NCI-H1436 (cell line): ENCODE measurements around the gene ATF7IP.

Source experiments
- DNase-seq: peaks from one replicate; lab custom pipeline; 2025; lab: John Stamatoyannopoulos, UW

Gene ATF7IP

GRCh38 chr12:14505626-14506596, 140.4 kb downstream of the ATF7IP start:
- DNase-seq, result no peak

- DNase-seq, result no peak
Observed at GRCh38 chr12:14510574-14510973, 145.1 kb downstream of the ATF7IP start.

GRCh38 chr12:14514154-14514842, 148.8 kb downstream of the ATF7IP start:
- DNase-seq, result no peak

- DNase-seq, result no peak
Observed at GRCh38 chr12:14514946-14515345, 149.5 kb downstream of the ATF7IP start.

DNA sequence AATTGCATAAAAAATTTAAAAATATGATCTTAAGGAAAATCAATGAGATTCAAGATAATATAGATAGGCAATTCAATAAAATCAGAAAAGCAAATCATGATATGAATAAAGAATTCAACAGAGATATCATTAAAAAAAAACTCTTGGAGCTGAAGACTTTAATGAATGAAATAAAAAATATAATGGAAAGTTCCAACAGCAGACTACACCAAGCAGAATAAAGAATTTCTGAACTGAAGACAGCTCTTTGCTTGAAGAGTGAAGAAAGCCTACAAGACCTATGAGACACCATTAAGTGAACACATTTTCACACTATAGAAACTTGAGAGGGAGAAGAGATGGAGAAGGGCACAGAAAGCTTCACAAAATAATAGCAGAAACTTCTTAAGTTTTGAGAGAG, 156.3 kb downstream of the ATF7IP start:
- DNase-seq, result no peak

DNA sequence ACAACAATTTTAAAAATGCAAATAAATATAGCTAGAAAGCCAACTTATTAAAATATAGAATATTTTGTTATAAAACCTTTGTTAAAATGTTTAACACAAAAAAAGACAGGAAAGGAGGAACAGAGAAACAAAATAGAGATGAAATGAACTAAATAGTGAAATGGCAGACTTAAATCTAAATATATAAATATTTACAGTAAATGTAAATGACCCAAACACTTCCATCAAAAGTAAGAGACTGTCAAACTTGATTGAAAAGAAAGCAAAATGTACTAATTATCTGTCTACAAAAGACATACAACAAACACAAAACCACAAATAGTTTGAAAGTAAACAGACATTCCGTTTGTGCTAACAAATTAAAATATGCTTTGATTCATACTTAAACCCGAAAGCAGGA, 160.5 kb downstream of the ATF7IP start:
- DNase-seq, result no peak

DNA sequence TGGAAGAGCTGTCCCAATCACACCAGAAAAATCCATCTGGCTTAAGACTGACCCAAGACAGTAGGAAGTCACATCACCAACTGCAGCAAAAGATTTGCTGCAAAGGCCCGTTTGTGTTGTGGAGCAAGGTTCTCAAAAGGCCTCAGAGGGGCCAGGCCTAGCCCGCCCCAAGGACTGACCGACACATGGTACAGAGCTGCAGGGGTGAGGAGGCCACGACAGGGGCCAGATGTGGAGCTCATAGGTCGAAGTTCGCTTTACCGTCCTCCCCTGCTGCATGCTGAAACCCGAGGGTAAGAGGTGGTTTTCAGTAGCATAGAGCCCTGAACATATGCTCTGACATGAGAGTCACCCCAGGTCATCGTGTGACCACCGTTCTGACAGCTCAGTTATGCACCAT, 166.7 kb downstream of the ATF7IP start:
- no peak for DNase-seq

DNA sequence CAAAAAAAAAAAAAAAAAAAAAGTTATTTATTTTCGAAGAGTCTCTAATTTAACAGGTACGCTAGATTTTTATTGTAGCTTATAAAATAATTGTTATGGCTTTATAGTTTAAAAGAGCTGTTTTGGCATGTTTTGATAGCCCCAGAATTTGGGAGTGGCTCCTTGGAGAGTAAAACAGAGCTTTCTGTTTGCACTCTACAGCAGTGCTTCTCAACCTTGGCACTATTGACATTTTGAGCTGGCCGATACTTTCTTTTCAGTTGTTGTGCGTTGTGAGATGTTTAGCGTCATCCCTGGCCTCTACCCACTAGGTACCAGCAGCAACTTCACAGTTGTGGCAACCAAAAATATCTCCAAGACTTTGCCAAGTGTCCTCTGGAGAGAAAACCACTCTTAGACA, 171.6 kb downstream of the ATF7IP start:
- DNase-seq, result no peak

DNA sequence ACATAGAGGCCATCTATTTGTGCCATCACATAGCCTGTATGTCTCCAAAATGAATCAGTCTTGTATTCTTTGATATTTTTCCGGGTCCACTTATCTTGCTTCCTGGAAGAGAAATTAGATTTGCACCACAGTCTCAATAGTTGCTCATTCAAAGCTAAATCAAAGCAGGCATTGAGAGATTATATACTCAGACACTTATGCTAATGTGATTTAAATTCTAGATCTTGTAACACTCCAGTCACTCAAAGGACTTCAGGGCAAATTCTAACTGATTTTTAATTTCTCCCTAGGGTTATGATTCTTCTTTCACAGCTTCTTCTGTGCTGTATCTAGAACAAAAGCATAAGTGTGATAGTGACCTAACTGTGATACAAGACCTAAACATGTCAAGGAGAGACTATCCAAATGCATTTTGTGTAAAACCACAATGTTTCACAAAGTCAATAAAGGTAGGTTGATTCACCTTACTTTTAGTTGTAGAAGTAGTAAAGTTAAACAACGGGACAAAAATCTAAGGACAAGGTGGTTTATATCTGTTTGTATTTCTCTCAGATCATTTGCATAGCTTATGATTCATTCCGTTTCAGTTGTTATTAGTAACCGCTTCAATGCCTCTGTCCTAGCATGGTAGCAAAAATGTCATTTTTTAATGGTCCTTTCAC, 175.4 kb downstream of the ATF7IP start:
- no peak for DNase-seq

DNA sequence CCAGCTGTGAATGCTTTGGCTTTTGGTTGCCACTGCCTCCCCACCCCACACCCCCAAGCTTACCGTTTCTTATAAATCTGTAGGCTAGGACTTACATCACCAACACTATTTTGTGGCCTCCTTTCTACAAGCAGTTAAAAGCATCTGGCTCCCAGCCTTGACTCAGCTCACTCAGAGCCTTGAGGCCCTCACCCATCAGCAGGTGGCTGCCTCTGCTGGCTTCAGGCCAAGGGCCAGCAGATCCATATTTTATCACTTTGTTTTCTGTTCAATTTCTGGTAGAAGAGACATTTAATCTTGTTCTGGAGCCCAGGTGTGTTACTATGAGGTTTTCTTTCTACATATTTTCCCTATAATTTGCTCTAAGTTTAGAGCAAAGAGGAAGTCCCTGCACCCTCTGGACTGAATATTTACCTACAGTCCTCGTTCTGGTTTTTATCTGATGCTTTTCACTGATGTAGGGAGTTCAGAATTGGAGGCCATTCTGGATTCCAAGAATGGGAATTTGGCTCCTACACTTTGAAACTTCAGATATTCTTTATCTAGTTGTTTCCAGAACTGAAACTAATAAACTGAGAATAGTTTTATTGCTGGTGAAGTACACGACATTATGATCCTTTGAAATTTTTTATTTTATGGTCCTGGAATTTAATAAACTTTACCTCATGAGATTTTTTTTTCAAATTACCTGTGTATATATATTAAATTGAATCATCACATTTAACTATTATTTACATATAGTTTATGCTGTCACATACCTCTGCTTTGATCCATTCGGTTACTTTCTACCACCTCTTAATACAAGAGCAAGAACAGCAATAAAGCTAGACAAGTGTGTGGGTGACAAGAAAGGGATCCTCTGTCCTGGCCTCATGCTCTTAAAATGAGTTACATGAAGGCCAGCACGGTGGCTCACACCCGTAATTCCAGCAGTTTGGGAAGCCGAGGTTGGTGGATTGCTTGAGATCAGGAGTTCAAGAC, 180.0 kb downstream of the ATF7IP start:
- DNase-seq, result no peak

DNA sequence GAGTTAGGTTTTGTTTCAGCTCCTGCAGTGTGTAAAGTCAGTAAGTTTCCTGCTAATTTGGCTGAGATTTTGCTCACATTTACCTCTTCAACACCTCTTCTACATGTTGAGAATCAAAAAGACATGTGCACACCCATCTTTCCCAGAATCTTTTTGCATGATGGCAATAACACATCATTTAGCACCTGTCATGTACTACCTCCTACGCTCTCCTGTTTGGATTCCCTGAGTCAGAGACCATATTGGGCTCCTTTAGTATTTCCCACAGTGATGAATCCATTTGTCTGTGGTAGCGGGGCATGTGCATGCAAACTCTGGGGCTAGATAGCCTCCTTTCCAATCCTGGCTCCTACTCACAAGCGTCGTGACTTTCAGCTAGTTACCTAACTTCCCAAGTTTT, 182.1 kb downstream of the ATF7IP start:
- no peak for DNase-seq

DNA sequence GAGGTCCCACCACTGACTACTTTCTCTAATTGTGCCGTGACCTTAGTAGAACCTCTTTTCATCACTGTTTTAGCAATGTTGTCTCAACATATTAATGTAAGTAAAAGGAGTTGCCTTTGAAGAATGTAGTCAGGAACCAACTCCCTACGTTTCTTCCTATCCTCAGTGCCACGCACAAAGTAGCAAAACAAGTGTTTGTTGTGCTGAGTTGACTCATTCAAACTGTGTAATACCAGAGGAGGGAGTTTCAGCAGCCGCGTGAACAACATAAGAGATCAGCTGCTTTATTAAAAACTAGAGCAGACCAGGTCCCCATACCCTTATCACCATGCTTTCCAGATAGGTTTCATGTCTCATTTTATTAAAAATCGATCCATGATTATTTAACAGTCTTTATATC, 183.1 kb downstream of the ATF7IP start:
- no peak for DNase-seq
